Hepatocyte (in vitro differentiated cells): Measurements from ENCODE around the gene ZSCAN12. TPM values are rescaled to one million over a fixed set of nuclear protein-coding genes. Genes with fewer than 3 reads are reported as not detected.
A peak's percentile ranks its signal among the peaks of the same experiment; 100 is the strongest.

ENCODE experiments used
- DNase-seq: peaks from one replicate; pipeline ENCODE4 v3.0.0-alpha.2; 2016; ENCODE audit warnings: low spot score
- H2AFZ ChIP-seq: fragments of 200-600 bp; sonication (generic); 2 replicates; pipeline ENCODE4 v1.6.0; 2016; ENCODE audit warnings: antibody characterized with exemption, mild to moderate bottlenecking
- H3K27ac ChIP-seq: fragments of 200-600 bp; sonication (generic); 2 replicates; pipeline ENCODE4 v1.5.1; 2016; ENCODE audit warnings: mild to moderate bottlenecking
- H3K27me3 ChIP-seq: fragments of 200-600 bp; sonication (generic); 2 replicates; pipeline ENCODE4 v1.6.1; 2016
- H3K36me3 ChIP-seq: fragments of 200-600 bp; sonication (generic); replicated peaks from 2 replicates; pipeline ENCODE4 v1.5.1; 2016; ENCODE audit warnings: low read depth; ENCODE audit not compliant: insufficient read depth
- H3K4me1 ChIP-seq: fragments of 200-600 bp; sonication (generic); 2 replicates; pipeline ENCODE4 v1.5.1; 2016; ENCODE audit warnings: mild to moderate bottlenecking, moderate library complexity; ENCODE audit not compliant: insufficient read depth
- H3K4me2 ChIP-seq: fragments of 200-600 bp; sonication (generic); 2 replicates; pipeline ENCODE4 v1.6.0; 2016
- H3K4me3 ChIP-seq: fragments of 200-600 bp; sonication (generic); 2 replicates; pipeline ENCODE4 v1.5.1; 2016; ENCODE audit warnings: mild to moderate bottlenecking
- H3K79me2 ChIP-seq: fragments of 200-600 bp; sonication (generic); 2 replicates; pipeline ENCODE4 v1.6.0; 2017; ENCODE audit warnings: mild to moderate bottlenecking
- H3K9me2 ChIP-seq: fragments of 200-600 bp; sonication (generic); replicated peaks from 2 replicates; pipeline ENCODE4 v1.6.0; 2017; ENCODE audit warnings: mild to moderate bottlenecking; ENCODE audit not compliant: insufficient read depth
- H3K9me3 ChIP-seq: fragments of 200-600 bp; sonication (generic); 2 replicates; pipeline ENCODE4 v1.5.1; 2016; ENCODE audit warnings: low read depth, mild to moderate bottlenecking
- H4K20me1 ChIP-seq: fragments of 200-600 bp; sonication (generic); 2 replicates; pipeline ENCODE4 v1.6.0; 2016; ENCODE audit warnings: mild to moderate bottlenecking; ENCODE audit not compliant: insufficient read depth, poor library complexity, severe bottlenecking
- EZH2 ChIP-seq: fragments of 200-600 bp; sonication (generic); IDR thresholded peaks from 2 replicates; pipeline ENCODE4 v1.6.1; 2016; ENCODE audit warnings: antibody characterized with exemption, mild to moderate bottlenecking, borderline replicate concordance
- EZH2phosphoT487 ChIP-seq: fragments of 200-600 bp; sonication (generic); IDR thresholded peaks from one replicate; pipeline ENCODE4 v1.6.1; 2018; ENCODE audit warnings: antibody characterized with exemption, mild to moderate bottlenecking, low read depth, moderate library complexity; ENCODE audit not compliant: unreplicated experiment, severe bottlenecking
- WGBS: methylation state at CpG from one replicate; pipeline ENCODE4 v1.1.6; 2016; ENCODE audit warnings: low lambda C conversion rate; ENCODE audit errors: missing lambda C conversion rate; 5-methylcytosine and 5-hydroxymethylcytosine counted together
- polyA plus RNA-seq: library from polyadenylated mRNA; unstranded; fragments of >200 nt; fragmentation: Nextera tagmentation; extraction: Ambion mirVana; gene quantifications from 2 replicates; pipeline ENCODE4 v1.2.1, GENCODE V29; 2016
- total RNA-seq: library from RNA; depleted of rRNA; stranded (reverse); fragments of >200 nt; gene quantifications from 2 replicates; pipeline ENCODE4 v1.2.3, GENCODE V29; 2014
- TF ChIP-seq, protein P1 (sequence below): fragments of 200-600 bp; sonication (generic); IDR thresholded peaks from 2 replicates; pipeline ENCODE4 v1.5.1; 2016; ENCODE audit warnings: antibody characterized with exemption, mild to moderate bottlenecking; ENCODE audit not compliant: poor library complexity

ZSCAN12 gene
- total and polyA plus RNA-seq, 2 experiments from 2014 or later: 2.1 to 6.1 TPM

DNA sequence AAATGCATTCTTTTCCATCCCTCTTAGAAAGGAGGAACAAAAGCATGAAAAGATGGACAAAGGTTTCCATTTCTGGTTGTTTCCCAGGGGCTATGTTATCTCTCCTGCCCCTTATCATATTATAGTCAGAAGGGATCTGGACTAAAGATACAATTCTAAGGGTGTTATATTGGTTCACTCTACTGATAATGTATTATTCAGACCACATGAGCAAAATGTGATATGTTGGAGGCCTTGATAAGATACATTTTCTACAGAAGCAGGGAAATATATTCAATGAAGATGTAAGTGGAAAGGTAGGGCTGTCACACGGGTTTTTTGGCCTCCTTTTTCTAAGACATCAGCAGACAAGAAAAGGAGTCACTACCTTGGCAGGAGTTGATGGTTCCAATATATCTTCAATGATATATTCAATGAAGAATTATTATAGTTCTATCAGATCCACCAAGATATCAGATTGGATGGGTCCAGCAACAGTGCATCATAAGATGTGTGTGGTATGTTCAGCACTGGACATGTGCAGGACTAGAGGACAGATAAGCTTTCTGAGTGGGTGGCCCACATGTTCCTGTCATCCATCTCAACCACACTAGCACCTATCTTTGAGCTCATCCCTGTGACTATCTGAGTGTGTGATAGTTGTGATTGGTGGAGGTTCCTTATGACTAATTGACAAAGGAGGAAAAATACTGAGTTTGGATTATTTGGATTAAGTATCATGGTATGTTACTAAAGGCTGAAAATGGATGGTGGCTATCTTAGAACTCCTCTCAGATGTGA, 55.5 kb downstream of the ZSCAN12 start:
- Histone ChIP-seq H3K36me3 (no peaks in the 10 kb centered on the region), H3K27ac (no peak overlapping the region), H4K20me1 (no peaks in the 10 kb centered on the region), H3K9me2 (no peaks in the 10 kb centered on the region), H3K4me3 (no peak overlapping the region), H2AFZ (no peak overlapping the region), H3K79me2 (no peaks in the 10 kb centered on the region), H3K4me2 (no peak overlapping the region), H3K9me3 (no peaks in the 10 kb centered on the region), H3K4me1 (no peaks in the 10 kb centered on the region), H3K27me3 (peaks cover 8% of the 10 kb centered on the region)
- DNase-seq: no peak
- WGBS: 64% methylated on average over 1 of the region's 1 CpG
- TF ChIP-seq, protein P1, sequence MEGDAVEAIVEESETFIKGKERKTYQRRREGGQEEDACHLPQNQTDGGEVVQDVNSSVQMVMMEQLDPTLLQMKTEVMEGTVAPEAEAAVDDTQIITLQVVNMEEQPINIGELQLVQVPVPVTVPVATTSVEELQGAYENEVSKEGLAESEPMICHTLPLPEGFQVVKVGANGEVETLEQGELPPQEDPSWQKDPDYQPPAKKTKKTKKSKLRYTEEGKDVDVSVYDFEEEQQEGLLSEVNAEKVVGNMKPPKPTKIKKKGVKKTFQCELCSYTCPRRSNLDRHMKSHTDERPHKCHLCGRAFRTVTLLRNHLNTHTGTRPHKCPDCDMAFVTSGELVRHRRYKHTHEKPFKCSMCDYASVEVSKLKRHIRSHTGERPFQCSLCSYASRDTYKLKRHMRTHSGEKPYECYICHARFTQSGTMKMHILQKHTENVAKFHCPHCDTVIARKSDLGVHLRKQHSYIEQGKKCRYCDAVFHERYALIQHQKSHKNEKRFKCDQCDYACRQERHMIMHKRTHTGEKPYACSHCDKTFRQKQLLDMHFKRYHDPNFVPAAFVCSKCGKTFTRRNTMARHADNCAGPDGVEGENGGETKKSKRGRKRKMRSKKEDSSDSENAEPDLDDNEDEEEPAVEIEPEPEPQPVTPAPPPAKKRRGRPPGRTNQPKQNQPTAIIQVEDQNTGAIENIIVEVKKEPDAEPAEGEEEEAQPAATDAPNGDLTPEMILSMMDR: no peak
- TF ChIP-seq EZH2phosphoT487 (no peak), EZH2 (no peak)

- no peaks in the 10 kb centered on the region for H3K9me2 ChIP-seq
- H3K4me3 ChIP-seq: no peak overlapping the region
- no peaks in the 10 kb centered on the region for H3K9me3 ChIP-seq
- TF ChIP-seq, protein P1: no peak
- no peak for TF ChIP-seq EZH2phosphoT487
- WGBS: 83% methylated on average over 1 of the region's 1 CpG
- peaks cover 13% of the 10 kb centered on the region for H3K79me2 ChIP-seq
- H3K27me3 ChIP-seq: no peaks in the 10 kb centered on the region
- H2AFZ ChIP-seq: no peak overlapping the region
- H4K20me1 ChIP-seq: no peaks in the 10 kb centered on the region
- no peak overlapping the region for H3K4me2 ChIP-seq
- DNase-seq: no peak
- H3K27ac ChIP-seq: no peak overlapping the region
- H3K4me1 ChIP-seq: no peaks in the 10 kb centered on the region
- H3K36me3 ChIP-seq: no peaks in the 10 kb centered on the region
Observed at GRCh38 chr6:28340310-28341095, 59.0 kb downstream of the ZSCAN12 start.

- H3K79me2 ChIP-seq: peaks cover 13% of the 10 kb centered on the region
- no peaks in the 10 kb centered on the region for H4K20me1 ChIP-seq
- peaks cover 7% of the 10 kb centered on the region for H3K4me1 ChIP-seq
- peak overlapping the region; percentile 94 for H3K27ac ChIP-seq
- TF ChIP-seq EZH2phosphoT487: no peak
- no peak for TF ChIP-seq EZH2
- TF ChIP-seq, protein P1: no peak
- no peaks in the 10 kb centered on the region for H3K27me3 ChIP-seq
- H2AFZ ChIP-seq: peak overlapping the region; percentile 14
- H3K9me2 ChIP-seq: no peaks in the 10 kb centered on the region
- no peaks in the 10 kb centered on the region for H3K9me3 ChIP-seq
- DNase-seq: no peak
- peak overlapping the region; percentile 74 for H3K4me2 ChIP-seq
- no peaks in the 10 kb centered on the region for H3K36me3 ChIP-seq
- peak overlapping the region; percentile 56 for H3K4me3 ChIP-seq
Observed at GRCh38 chr6:28337121-28337520, 62.4 kb downstream of the ZSCAN12 start.
